Measurements from ENCODE around the gene PEX11B. TPM values are rescaled to one million over a fixed set of nuclear protein-coding genes. Genes with fewer than 3 reads are reported as not detected.

Gene PEX11B
- total and polyA plus RNA-seq, 2 of the 4 experiments (the other 2 are of a cell fraction), result 15.4 to 24.3 TPM

GRCh38 chr1:145951526-145951925 lies 33.0 kb upstream of the PEX11B start:
- no peak overlapping the region for H4K91ac ChIP-seq (ENCODE audit: insufficient read depth, low read depth, low read length)
- dilution Hi-C loops (cut with HindIII; ENCODE audit: low sequenced_read_pairs, unreplicated experiment) (no loop called here), in situ Hi-C loops (cut with MboI; ENCODE audit: low sequenced_read_pairs) (no loop called here), intact Hi-C loops (cut with micrococcal nuclease) (loop anchor here (10.0 kb wide), 1 partner anchor 57 kb away; no protein-coding TSS in a partner anchor)
- H3K23ac ChIP-seq (ENCODE audit: low read depth, low read length), result no peak overlapping the region
- H2AFZ ChIP-seq (replicated peaks; ENCODE audit: low read length, poor library complexity), result no peak overlapping the region
- H3K4me1 ChIP-seq (ENCODE audit: control insufficient read depth, insufficient read depth, low read length), result peaks cover 2% of the 10 kb centered on the region; the same call in 1 of the 2 replicates
- no peak overlapping the region for H2BK15ac ChIP-seq (ENCODE audit: low read depth, low read length)
- no peaks in the 10 kb centered on the region for H3K9me3 ChIP-seq (ENCODE audit: control insufficient read depth, insufficient read depth, low read length)
- ChIA-PET CTCF (no interaction called here), POLR2A (ENCODE audit: unreplicated experiment) (no interaction called here)
- no peak overlapping the region for H3K56ac ChIP-seq (ENCODE audit: extremely low read depth, insufficient read depth, low read length)
- H2BK20ac ChIP-seq (ENCODE audit: low read depth, low read length), result no peak overlapping the region
- BruUV-seq (replicated peaks), result no TSS peak
- WGBS, 2 experiments (ENCODE audit: extremely low coverage in 2 of 2, insufficient read length in 1 of 2), result no CpG with 5 or more reads among the region's 1 CpG
- H3K4me3 ChIP-seq (ENCODE audit: insufficient read depth, low read depth, low read length), result no peak overlapping the region
- no peak overlapping the region for H3K4ac ChIP-seq (ENCODE audit: low read depth, low read length)
- H3K79me1 ChIP-seq (ENCODE audit: low read depth in 1 of 2, low read length in 2 of 2), result peaks cover 39 to 82% of the 10 kb centered on the region in 2 experiments
- peaks cover 18% of the 10 kb centered on the region for H3K9me1 ChIP-seq (ENCODE audit: insufficient read depth, low read length)
- no peak overlapping the region for H3K27ac ChIP-seq (ENCODE audit: insufficient read depth, low read length)
- H2AK9ac ChIP-seq (replicated peaks; ENCODE audit: low read depth, low read length, poor library complexity), result no peak overlapping the region
- H3K27me3 ChIP-seq (ENCODE audit: control insufficient read depth, insufficient read depth, low read length), result no peaks in the 10 kb centered on the region
- H4K20me1 ChIP-seq (ENCODE audit: insufficient read depth, low read length), result peaks cover 24% of the 10 kb centered on the region; the same call in 1 of the 2 replicates
- no peak overlapping the region for H2AK5ac ChIP-seq (ENCODE audit: low read depth, low read length)
- TF ChIP-seq RAD21 (IDR thresholded peaks at IDR 0.05; ENCODE audit: low read length) (no peak), RFX5 (IDR thresholded peaks at IDR 0.05; ENCODE audit: low read depth, low read length) (no peak), MXI1 (IDR thresholded peaks at IDR 0.05; ENCODE audit: borderline replicate concordance, low read depth, low read length) (no peak), SMC3 (IDR thresholded peaks at IDR 0.05; ENCODE audit: low read depth, low read length) (no peak), ELK1 (IDR thresholded peaks at IDR 0.05; ENCODE audit: borderline replicate concordance, low read depth, low read length) (no peak), MAFK (IDR thresholded peaks at IDR 0.05; ENCODE audit: low read depth, low read length) (no peak), RCOR1 (IDR thresholded peaks at IDR 0.05; ENCODE audit: insufficient replicate concordance, low read length) (no peak)
- TF ChIP-seq, protein P1, sequence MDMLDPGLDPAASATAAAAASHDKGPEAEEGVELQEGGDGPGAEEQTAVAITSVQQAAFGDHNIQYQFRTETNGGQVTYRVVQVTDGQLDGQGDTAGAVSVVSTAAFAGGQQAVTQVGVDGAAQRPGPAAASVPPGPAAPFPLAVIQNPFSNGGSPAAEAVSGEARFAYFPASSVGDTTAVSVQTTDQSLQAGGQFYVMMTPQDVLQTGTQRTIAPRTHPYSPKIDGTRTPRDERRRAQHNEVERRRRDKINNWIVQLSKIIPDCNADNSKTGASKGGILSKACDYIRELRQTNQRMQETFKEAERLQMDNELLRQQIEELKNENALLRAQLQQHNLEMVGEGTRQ (IDR thresholded peaks at IDR 0.05; ENCODE audit: low read depth, low read length), result no peak
- H3K36me3 ChIP-seq (ENCODE audit: control insufficient read depth, insufficient read depth, low read length), result peaks cover 11% of the 10 kb centered on the region
- H3K18ac ChIP-seq (ENCODE audit: low read depth, low read length), result no peak overlapping the region
- H4K8ac ChIP-seq (ENCODE audit: low read depth in 2 of 2, low read length in 2 of 2), result no peak overlapping the region
- H4K5ac ChIP-seq (ENCODE audit: low read depth, low read length), result no peak overlapping the region
- no peak overlapping the region for H3K14ac ChIP-seq (replicated peaks; ENCODE audit: low read depth, low read length)
- no peak overlapping the region for H3K4me2 ChIP-seq (ENCODE audit: low read depth, low read length)
- H2BK5ac ChIP-seq (ENCODE audit: low read depth, low read length, poor library complexity, severe bottlenecking), result no peak overlapping the region
- DNase-seq (no peak), ATAC-seq (ENCODE audit: low read depth) (no peak)
- H3K9ac ChIP-seq (ENCODE audit: low read depth, low read length), result no peak overlapping the region
- H2BK120ac ChIP-seq (ENCODE audit: low read depth, low read length), result no peak overlapping the region

Measured in IMR-90 (cell line).